Pulmonary artery endothelial cell (primary cell): Measurements from ENCODE around the gene KCNIP4. TPM values are rescaled to one million over a fixed set of nuclear protein-coding genes. Genes with fewer than 3 reads are reported as not detected.
"Not testable (repeated sequence)": the region's sequence is repeated elsewhere in the genome, so short reads cannot be mapped to it uniquely, and the experiment has no call there.

Experiments used
- DNase-seq: peaks from one replicate; pipeline ENCODE4 v3.0.0-alpha.2; 2011; ENCODE audit warnings: low read depth, low spot score
- total RNA-seq: library from RNA; depleted of rRNA; stranded (reverse); fragments of >200 nt; gene quantifications from 2 replicates; pipeline ENCODE4 v1.2.3, GENCODE V29; 2014

Gene KCNIP4
- total RNA-seq, 1 donor from 2014 or later = not detected

DNA sequence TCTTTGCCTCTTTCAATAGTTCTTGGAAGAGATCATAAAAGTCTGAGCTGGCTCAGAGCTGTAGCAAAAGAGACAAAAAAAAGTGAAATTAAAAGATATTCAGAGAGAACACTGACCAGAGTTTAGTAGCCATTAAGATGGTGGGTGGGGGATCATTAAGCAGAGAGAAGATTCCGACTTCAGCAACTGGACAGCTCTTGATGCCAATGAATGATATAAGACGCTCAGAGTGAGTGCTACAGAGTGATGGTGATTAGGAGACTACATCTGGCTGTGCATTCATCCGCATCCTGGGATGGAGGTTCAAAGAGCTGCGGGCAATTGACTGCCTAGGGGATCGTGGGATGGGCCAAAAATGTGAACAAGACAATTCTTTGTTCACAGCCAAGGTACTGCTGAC, 1069.8 kb downstream of the KCNIP4 start:
- no peak for DNase-seq

DNA sequence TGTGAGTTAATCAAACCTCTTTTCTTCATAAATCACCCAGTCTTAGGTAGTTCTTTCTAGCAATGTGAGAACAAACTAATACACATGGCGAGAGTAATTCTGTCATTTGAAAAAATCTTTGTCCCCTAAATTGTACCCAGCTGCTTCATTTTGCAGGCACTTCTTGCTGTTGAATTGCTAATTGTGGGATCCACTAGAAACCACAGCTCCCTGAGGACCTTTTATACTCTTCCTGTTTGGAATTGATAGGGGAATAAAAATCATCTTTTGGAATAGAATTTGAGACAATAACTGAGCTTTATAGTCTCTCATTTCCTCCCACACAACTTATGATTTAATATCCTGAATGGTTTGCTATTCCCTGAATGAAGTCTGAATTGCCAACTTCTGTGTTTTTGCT, 1078.1 kb downstream of the KCNIP4 start:
- no peak for DNase-seq

DNA sequence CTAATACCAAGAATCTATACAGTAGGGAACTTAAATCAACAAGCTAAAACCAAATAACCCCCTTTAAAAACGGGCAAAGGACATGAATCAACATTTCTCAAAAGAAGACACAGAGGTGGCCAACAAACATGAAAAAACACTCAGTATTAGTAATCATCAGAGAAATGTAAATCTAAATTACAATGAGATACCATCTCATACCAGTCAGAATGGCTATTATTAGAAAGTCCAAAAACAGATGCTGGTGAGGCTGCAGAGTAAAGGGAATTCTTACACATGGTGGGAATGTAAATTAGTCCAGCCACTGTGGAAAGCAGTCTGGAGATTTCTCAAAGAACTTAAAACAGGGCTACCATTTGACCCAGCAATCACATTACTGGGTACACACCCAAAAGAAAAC, 1080.5 kb downstream of the KCNIP4 start:
- no peak for DNase-seq

GRCh38 chr4:20860878-20861277, 1087.7 kb downstream of the KCNIP4 start:
- DNase-seq = no peak

DNA sequence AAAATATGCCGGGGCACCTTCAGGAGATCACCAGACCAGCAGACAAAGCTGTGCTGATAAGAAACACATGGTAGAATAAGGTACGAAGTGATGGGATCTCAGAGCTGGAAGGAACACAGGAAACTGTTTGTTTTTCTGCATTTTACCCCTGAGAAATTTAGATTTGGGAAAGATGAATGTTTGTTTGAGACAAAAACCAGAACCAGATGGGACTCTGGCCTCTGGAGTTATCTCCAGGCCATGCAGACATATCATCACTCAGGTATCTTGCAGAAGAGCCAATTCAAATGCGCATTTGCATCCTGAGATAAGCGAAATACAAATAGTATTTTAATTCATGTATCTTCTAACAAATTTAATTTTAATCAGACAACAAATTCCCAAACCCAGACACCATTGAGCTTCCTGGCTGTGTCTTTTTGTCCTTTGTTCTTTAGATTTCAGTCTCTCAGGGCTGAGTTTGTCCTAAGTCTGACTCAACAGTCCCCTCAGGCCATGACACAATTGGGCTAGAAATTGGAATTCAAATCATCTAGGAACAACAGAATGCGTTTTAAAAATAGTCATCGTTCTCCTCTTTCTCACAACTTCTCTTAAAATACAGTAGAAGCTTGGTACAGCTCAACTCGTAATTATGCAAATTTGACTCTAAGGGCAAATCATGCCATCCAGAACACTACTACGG, 1089.3 kb downstream of the KCNIP4 start:
- DNase-seq = no peak

- DNase-seq = no peak
Observed at GRCh38 chr4:20857081-20857480, 1091.5 kb downstream of the KCNIP4 start.

DNA sequence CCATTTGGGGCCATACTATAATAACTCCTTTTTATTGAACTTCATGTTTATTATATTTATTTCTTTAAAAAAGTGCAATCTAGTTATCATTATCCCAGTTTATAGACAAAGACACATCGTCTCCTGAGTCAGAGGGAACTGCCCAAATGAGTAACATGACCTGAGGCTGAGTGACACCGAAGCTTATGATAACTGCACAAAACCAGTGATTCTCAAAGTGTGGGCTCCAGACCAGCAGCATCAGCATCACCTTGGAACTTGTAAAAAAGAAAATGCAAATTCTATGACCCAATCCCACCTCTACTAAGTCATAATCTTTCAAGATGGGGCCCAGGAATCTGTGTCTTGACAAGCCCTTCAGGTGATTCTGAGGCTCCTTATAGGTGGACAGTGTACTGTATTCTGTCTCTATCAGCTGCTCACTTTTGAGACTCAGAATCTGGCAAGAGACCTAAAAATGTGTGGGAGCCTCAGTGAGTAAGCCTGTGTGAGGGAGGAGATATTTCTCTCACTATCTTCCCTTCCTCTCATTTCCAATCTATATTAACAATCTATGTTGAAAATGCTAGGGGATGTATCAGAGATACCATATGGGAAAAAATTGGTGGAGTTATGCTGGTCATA, 1101.3 kb downstream of the KCNIP4 start:
- no peak for DNase-seq

DNA sequence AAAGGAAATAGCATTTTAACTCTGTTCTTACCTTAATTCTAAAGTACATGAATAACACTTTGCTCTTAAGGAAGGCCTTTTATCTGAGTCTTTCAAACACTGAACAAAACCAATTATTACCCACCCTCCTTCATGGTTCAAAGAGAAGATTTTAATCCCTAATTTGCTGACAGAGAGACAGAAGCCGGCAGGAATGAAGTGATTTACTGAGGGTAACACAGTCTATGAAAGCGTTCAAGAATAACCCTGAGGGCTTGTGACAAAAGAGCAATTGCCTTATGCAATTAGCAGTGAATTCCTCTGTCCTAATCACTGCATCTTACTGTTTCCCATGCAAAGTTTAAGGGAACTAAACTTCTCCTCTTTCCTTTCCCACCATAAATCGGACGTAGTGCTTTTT, 1104.3 kb downstream of the KCNIP4 start:
- no peak for DNase-seq

GRCh38 chr4:20840648-20841190, 1107.9 kb downstream of the KCNIP4 start:
- DNase-seq = no peak

DNA sequence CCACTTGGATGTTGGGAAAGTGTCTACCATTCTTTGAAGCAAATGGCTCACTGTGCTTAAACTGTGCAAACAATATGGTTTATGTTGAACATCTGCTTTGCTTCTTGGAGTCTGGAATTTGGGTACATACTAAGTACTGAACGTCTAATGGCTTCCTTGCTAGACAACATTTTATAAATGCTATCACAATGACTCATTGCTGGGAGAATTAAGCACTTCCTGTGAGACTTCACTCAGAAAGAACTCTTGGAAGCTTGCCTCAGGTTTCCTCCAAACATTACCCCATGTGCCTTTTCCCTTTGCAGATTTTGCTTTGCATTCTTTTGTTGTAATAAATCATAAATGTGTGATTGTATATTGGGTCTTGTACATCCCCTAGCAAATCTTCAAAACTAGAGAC, 1108.6 kb downstream of the KCNIP4 start:
- peak; percentile 82 for DNase-seq

DNA sequence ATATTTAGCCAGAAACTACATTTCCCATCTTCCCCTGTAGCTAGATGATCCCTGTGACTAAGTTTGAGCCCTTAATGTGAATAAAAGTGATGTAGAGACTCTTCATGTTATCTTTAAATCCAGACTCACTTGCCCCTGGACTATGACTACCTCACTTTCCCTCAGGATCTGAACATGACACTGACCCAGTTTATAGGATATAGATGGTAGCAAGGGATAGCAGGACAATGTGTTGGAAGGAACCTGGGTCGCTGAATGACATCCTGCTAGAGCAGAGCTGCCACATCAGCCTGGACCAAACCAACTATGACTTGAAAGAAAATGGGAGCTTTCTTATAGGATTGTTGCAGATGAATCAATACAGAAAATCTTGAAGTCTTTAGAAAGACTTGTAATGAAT, 1110.1 kb downstream of the KCNIP4 start:
- DNase-seq = no peak

- no peak for DNase-seq
Observed at GRCh38 chr4:20832826-20833225, 1115.7 kb downstream of the KCNIP4 start.

DNA sequence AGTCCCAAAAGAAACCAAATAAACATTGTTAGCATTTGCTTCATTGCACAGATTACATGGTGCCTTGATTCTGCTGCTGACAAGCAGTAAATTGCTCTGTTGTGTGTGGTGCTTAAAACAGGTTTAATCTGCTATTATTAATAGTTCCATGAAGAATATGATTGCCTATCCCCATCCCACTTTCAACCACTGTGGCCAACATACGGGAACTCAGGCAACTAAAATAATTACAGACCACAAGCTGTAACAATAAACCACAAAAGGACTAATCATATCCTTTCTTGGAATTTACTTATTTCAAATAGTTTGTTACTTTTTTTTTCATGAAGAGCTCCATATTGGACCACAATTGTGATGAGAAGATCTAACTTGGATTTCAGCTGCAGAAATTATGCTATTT, 1116.8 kb downstream of the KCNIP4 start:
- no peak for DNase-seq

DNA sequence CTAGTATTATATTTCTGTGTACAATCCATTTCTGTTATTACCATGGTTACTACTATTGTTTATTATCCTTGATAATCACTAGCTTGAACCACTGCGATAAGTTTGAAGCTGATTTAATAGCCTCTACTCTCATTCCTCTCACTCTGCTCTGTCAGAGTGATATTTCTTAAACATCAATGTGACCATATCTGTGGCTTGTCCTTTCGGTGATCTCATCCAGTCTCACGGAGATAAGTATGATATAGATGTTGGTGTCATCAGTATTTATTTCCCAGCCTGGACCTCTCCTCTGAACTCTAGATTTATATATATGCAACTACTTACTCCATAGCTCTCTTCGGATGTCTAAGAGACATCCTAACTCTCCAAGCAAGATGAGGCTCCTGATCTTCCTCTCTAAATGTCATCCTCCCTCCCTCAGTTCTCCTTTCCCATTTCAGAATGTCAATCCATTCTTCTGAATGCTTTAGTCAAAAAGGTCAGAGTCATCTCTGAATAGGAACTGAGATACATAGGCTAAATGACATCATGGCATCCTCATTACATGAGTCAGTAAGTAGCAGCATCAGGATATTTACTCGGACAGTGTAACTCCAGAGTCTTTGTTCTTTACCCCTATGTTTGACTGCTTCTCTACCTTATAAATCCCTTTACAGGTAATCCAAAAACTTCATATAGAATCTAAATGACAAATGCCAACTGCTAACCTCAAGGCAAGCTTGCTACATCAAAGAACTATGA, 1118.8 kb downstream of the KCNIP4 start:
- no peak for DNase-seq

DNA sequence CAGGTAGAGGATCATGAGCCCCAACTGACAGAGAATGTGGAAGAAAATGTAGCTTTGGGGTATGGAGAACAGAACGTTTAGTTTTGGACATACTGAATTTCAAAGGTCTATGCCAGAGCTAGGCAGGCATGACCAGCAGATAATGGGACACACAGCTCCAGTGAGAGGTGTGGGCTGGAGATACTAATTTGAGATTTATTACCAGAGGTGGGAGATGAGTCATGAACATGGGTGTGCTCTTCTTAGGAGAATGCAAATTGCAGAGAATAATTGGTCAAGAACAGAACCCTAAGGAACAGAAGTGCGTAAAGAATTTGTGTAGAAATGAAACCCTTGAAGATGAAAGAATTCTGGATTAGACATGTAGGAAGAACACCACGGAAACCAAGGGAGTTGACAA, 1123.1 kb downstream of the KCNIP4 start:
- no peak for DNase-seq

DNA sequence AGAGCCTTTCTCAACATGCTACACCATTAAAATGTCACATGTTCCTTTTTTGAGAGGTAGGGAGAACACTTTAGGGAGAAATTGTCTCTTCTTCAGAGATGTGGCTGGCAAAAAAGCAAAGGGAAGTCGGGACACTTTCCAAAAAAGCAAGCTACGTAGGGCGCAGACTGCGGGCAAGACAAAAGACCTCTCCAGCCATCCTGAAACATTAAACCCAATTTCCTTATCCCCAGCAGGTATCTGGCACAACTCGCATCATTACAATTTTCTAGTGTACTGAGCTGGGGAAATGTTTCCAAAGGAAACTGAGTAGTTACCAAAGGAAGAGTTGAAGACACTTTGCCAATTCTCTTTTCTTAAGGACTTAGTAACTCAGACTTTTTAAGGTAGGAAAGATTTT, 1132.3 kb downstream of the KCNIP4 start:
- no peak for DNase-seq

DNA sequence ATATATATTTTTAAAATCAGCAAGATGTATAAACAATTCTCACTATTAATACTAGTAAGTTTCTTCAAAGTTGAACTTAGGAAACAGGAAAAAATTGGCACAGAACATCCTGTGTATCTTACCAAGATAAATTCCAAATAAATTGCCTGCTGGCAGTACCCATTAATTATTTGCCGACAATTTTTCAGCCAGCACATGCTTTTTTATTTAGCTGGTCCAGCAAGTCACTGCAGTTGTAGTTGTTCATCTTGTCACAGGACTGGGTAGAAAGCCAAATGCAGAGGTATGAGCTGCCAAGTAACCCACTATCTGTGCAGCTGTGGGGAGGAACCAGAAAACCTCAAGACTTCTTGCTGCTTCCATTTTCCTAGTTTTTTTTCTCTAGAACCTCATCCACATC, 1134.9 kb downstream of the KCNIP4 start:
- no peak for DNase-seq

DNA sequence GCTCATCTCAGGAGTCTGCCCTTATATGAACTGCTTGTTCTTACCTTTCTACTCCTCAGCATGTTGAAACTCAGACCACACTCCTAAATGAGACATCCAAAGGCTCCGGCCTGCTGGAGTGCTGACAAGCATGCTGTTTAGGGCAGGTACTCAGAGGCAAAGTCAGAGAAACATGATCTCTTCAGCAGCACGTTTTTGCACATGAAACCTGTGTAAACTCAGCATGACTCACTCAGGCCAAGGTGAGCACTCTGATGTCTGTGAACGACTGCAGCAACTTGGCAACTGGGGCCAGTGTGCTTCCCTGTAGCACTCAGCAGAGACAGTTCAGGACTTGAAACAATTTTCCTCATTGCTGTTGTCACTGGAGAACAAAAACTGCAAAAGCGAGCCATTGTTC, 1138.8 kb downstream of the KCNIP4 start:
- DNase-seq = no peak

- DNase-seq = no peak
Observed at GRCh38 chr4:20805716-20806115, 1142.9 kb downstream of the KCNIP4 start.

DNA sequence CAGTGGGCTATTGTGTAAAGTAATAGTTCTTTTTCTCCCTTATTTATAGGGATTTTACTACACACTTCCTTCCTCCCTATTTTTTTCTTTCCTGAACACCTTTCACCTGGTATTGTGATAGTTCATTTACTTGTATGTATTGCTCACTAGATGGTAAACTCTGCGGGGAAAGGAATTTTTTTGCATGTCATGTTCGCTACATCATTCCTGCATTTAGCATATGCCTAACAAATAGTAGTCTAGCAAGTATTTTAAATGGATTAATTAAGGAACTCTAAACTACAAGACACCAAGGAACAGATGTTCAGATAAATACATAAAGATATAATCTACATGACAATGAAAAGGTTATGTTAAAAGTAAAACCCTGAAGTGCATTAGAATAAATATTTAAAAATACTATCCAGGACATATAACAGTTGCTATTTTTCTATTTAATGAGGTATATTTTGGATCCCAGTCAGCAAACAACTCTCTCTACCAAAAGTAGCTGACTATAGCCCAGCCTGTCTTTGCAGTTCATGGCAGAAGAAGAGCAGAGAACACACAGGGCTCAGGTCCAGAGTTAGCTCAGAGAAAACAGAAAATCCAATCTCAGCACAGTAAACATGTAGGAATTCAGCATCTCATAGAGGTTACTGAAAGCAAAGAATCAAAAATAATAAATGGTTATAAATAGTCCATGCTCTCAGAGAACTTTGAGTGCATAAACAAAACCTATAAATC, 1160.5 kb downstream of the KCNIP4 start:
- no peak for DNase-seq

GRCh38 chr4:20783134-20783533, 1165.4 kb downstream of the KCNIP4 start:
- DNase-seq = not testable (repeated sequence)

- DNase-seq = peak; percentile 40
Observed at GRCh38 chr4:20778896-20779295, 1169.7 kb downstream of the KCNIP4 start.
